ENCODE results near the gene RHBDD1. TPM values are rescaled to one million over a fixed set of nuclear protein-coding genes. Genes with fewer than 3 reads are reported as not detected.

RHBDD1 gene
- total and polyA plus RNA-seq, 2 donors (not counting 3 experiments of a cell fraction or from before 2014, with no cell fraction given): 6.8 to 19.4 TPM

DNA sequence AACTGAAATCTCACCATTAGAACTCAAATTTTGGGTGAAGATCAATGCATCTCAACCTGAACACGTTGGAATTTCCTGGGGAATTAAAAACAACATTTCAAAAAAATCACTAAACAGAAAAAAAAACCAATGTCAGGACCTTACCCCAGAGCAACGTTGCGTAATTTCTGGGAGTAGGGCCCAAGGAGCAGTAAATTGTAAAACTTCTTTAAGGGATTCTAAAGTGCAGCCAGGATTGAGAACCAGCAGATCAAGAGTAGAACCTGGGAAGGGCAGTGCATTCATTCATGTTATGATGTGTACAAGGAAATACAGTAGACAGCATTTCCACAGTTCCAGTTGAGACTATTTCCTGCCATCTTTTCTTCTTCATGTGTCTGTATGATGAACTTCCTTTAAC lies 56.9 kb downstream of the RHBDD1 start:
- no peaks in the 10 kb centered on the region for H3K9me3 ChIP-seq (replicated peaks; ENCODE audit: control insufficient read depth, insufficient read depth, low read length)
- no peaks in the 10 kb centered on the region for H3K79me2 ChIP-seq (ENCODE audit: control insufficient read depth, insufficient read depth, low read length)
- H3K4me2 ChIP-seq (ENCODE audit: insufficient read depth, low read length): no peak overlapping the region
- dilution Hi-C loops (cut with MboI; ENCODE audit: extremely low pct_ligation_motif_present, low sequenced_read_pairs) (no loop called here), intact Hi-C loops (cut with micrococcal nuclease) (no loop called here)
- DNase-seq (ENCODE audit: low read depth, low spot score) (no peak), FAIRE-seq (no peak)
- no peaks in the 10 kb centered on the region for H3K27me3 ChIP-seq (ENCODE audit: control insufficient read depth in 2 of 2, insufficient read depth in 2 of 2, low read length in 2 of 2)
- CTCF ChIA-PET: no interaction called here
- no peaks in the 10 kb centered on the region for H3K4me1 ChIP-seq (ENCODE audit: control insufficient read depth, extremely low read depth, insufficient read depth, low read length)
- no peaks in the 10 kb centered on the region for H3K9me1 ChIP-seq (replicated peaks; ENCODE audit: control insufficient read depth, extremely low read depth, insufficient read depth, low read length)
- no peak overlapping the region for H3K4me3 ChIP-seq (replicated peaks in 1 of 3; ENCODE audit: insufficient read depth in 1 of 3, low read depth in 1 of 3, low read length in 3 of 3)
- POLR2A ChIA-PET: no interaction called here
- no peaks in the 10 kb centered on the region for H4K20me1 ChIP-seq (replicated peaks; ENCODE audit: control insufficient read depth, extremely low read depth, insufficient read depth, low read length)
- no peak overlapping the region for H3K27ac ChIP-seq (ENCODE audit: insufficient read depth, low read depth, low read length)
- H3K36me3 ChIP-seq (ENCODE audit: control insufficient read depth in 2 of 2, extremely low read depth in 1 of 2, insufficient read depth in 2 of 2, low read length in 2 of 2): no peaks in the 10 kb centered on the region
- TF ChIP-seq JUN (IDR thresholded peaks at IDR 0.05; ENCODE audit: borderline replicate concordance, insufficient read depth, insufficient read length, low read depth) (no peak), POLR2AphosphoS5 (IDR thresholded peaks at IDR 0.05; ENCODE audit: insufficient read depth, low read depth, low read length) (no peak), MYC (IDR thresholded peaks at IDR 0.05; ENCODE audit: low read depth, low read length) (no peak)
- TF ChIP-seq, protein P1, sequence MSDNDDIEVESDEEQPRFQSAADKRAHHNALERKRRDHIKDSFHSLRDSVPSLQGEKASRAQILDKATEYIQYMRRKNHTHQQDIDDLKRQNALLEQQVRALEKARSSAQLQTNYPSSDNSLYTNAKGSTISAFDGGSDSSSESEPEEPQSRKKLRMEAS (IDR thresholded peaks at IDR 0.05; ENCODE audit: insufficient read depth, insufficient read length): no peak
- BruUV-seq (replicated peaks): no TSS peak
- H2AFZ ChIP-seq (ENCODE audit: low read depth, low read length): no peak overlapping the region
- H3K9ac ChIP-seq (replicated peaks; ENCODE audit: extremely low read depth, insufficient read depth, low read length): no peak overlapping the region

- Histone ChIP-seq H2AFZ (ENCODE audit: low read depth, low read length) (no peak overlapping the region), H3K4me3 (replicated peaks in 1 of 3; ENCODE audit: insufficient read depth in 1 of 3, low read depth in 1 of 3, low read length in 3 of 3) (no peak overlapping the region), H3K27ac (ENCODE audit: insufficient read depth, low read depth, low read length) (no peak overlapping the region), H3K27me3 (ENCODE audit: control insufficient read depth in 2 of 2, insufficient read depth in 2 of 2, low read length in 2 of 2) (no peaks in the 10 kb centered on the region), H3K9me3 (replicated peaks; ENCODE audit: control insufficient read depth, insufficient read depth, low read length) (no peaks in the 10 kb centered on the region), H3K9ac (replicated peaks; ENCODE audit: extremely low read depth, insufficient read depth, low read length) (no peak overlapping the region), H3K36me3 (ENCODE audit: control insufficient read depth in 2 of 2, extremely low read depth in 1 of 2, insufficient read depth in 2 of 2, low read length in 2 of 2) (no peaks in the 10 kb centered on the region), H3K9me1 (replicated peaks; ENCODE audit: control insufficient read depth, extremely low read depth, insufficient read depth, low read length) (no peaks in the 10 kb centered on the region), H3K4me1 (ENCODE audit: control insufficient read depth, extremely low read depth, insufficient read depth, low read length) (no peaks in the 10 kb centered on the region), H3K4me2 (ENCODE audit: insufficient read depth, low read length) (no peak overlapping the region), H4K20me1 (replicated peaks; ENCODE audit: control insufficient read depth, extremely low read depth, insufficient read depth, low read length) (no peaks in the 10 kb centered on the region), H3K79me2 (ENCODE audit: control insufficient read depth, insufficient read depth, low read length) (no peaks in the 10 kb centered on the region)
- BruUV-seq (replicated peaks): no TSS peak
- TF ChIP-seq JUN (IDR thresholded peaks at IDR 0.05; ENCODE audit: borderline replicate concordance, insufficient read depth, insufficient read length, low read depth) (no peak), FOS (IDR thresholded peaks at IDR 0.05; ENCODE audit: borderline replicate concordance, insufficient read depth, low read length) (no peak), GATA2 (IDR thresholded peaks at IDR 0.05; ENCODE audit: insufficient read depth, insufficient read length, low read depth, low read length) (no peak), CTCF (IDR thresholded peaks at IDR 0.05; ENCODE audit: extremely low read depth in 1 of 2, insufficient read depth in 1 of 2, low read depth in 1 of 2, low read length in 2 of 2) (no peak), POLR2AphosphoS5 (IDR thresholded peaks at IDR 0.05; ENCODE audit: insufficient read depth, low read depth, low read length) (no peak), EZH2 (IDR thresholded peaks at IDR 0.05; ENCODE audit: borderline replicate concordance, low read depth, low read length, severe bottlenecking) (no peak), MYC (IDR thresholded peaks at IDR 0.05; ENCODE audit: low read depth, low read length) (no peak)
- TF ChIP-seq, protein P1 (IDR thresholded peaks at IDR 0.05; ENCODE audit: insufficient read depth, insufficient read length): no peak
- DNase-seq (ENCODE audit: low read depth, low spot score): no peak
- FAIRE-seq: no peak
- ChIA-PET CTCF (no interaction called here), POLR2A (no interaction called here)
- dilution Hi-C loops (cut with MboI; ENCODE audit: extremely low pct_ligation_motif_present, low sequenced_read_pairs) (no loop called here), intact Hi-C loops (cut with micrococcal nuclease) (no loop called here)
Observed at GRCh38 chr2:226893216-226893615, 57.4 kb downstream of the RHBDD1 start.
